WERI-Rb-1 (cell line): ENCODE results near the gene LAMB4.

Experiments used
- DNase-seq: peaks from one replicate; pipeline ENCODE4 v3.0.0-alpha.2; 2020
- H3K27ac ChIP-seq: fragments of 250-450 bp; sonication (Bioruptor Pico); 2 replicates; pipeline ENCODE4 v1.5.1; 2020; ENCODE audit warnings: mild to moderate bottlenecking, moderate library complexity
- H3K27me3 ChIP-seq: fragments of 250-450 bp; sonication (Bioruptor Pico); 2 replicates; pipeline ENCODE4 v1.5.1; 2021; ENCODE audit warnings: mild to moderate bottlenecking, low read depth, moderate library complexity; ENCODE audit not compliant: insufficient read depth, severe bottlenecking
- H3K36me3 ChIP-seq: fragments of 250-450 bp; sonication (Bioruptor Pico); 2 replicates; pipeline ENCODE4 v1.5.1; 2020; ENCODE audit warnings: mild to moderate bottlenecking, moderate library complexity
- H3K4me3 ChIP-seq: 2 replicates; pipeline ENCODE4 v1.5.1; 2011; ENCODE audit warnings: low read depth, mild to moderate bottlenecking, control low read depth, low read length
- H3K9me3 ChIP-seq: fragments of 250-450 bp; sonication (Bioruptor Pico); 2 replicates; pipeline ENCODE4 v1.5.1; 2021; ENCODE audit warnings: mild to moderate bottlenecking, moderate library complexity; ENCODE audit not compliant: severe bottlenecking
- TF ChIP-seq, protein P1 (sequence below): IDR thresholded peaks from 2 replicates; pipeline ENCODE4 v1.5.1; 2011; ENCODE audit warnings: low read depth, mild to moderate bottlenecking, control low read depth, inconsistent platforms, low read length

The LAMB4 gene

GRCh38 chr7:108009873-108010272, 120.3 kb downstream of the LAMB4 start:
- TF ChIP-seq, protein P1, sequence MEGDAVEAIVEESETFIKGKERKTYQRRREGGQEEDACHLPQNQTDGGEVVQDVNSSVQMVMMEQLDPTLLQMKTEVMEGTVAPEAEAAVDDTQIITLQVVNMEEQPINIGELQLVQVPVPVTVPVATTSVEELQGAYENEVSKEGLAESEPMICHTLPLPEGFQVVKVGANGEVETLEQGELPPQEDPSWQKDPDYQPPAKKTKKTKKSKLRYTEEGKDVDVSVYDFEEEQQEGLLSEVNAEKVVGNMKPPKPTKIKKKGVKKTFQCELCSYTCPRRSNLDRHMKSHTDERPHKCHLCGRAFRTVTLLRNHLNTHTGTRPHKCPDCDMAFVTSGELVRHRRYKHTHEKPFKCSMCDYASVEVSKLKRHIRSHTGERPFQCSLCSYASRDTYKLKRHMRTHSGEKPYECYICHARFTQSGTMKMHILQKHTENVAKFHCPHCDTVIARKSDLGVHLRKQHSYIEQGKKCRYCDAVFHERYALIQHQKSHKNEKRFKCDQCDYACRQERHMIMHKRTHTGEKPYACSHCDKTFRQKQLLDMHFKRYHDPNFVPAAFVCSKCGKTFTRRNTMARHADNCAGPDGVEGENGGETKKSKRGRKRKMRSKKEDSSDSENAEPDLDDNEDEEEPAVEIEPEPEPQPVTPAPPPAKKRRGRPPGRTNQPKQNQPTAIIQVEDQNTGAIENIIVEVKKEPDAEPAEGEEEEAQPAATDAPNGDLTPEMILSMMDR = no peak
- DNase-seq = no peak
- no peaks in the 10 kb centered on the region for H3K9me3 ChIP-seq
- H3K27me3 ChIP-seq = no peaks in the 10 kb centered on the region
- H3K4me3 ChIP-seq = no peak overlapping the region
- H3K36me3 ChIP-seq = no peaks in the 10 kb centered on the region
- no peak overlapping the region for H3K27ac ChIP-seq

DNA sequence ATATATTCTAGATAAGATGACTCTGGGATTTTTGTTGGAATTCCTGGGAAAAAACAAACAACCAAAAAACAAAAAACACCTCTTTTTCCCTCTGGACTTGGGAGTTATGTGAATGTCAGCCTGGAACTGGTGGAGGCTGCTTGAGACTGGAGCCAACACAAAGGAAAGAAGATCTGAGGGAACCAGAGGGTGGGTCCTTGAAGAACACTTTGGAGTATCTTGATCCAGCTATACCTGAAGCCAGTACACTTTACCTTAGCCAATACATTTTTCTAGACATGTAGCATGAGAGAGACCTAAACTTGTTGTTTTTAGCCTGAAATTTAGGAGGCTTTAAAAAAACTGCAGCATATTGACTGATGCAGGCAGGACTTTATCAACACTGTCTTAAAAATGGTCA, 121.3 kb downstream of the LAMB4 start:
- H3K27ac ChIP-seq = no peak overlapping the region
- H3K4me3 ChIP-seq = no peak overlapping the region
- TF ChIP-seq, protein P1 = no peak
- DNase-seq = no peak
- H3K36me3 ChIP-seq = no peaks in the 10 kb centered on the region
- no peaks in the 10 kb centered on the region for H3K9me3 ChIP-seq
- H3K27me3 ChIP-seq = no peaks in the 10 kb centered on the region

- no peak overlapping the region for H3K4me3 ChIP-seq
- no peaks in the 10 kb centered on the region for H3K9me3 ChIP-seq
- no peak overlapping the region for H3K27ac ChIP-seq
- no peaks in the 10 kb centered on the region for H3K27me3 ChIP-seq
- TF ChIP-seq, protein P1 = no peak
- no peaks in the 10 kb centered on the region for H3K36me3 ChIP-seq
- no peak for DNase-seq
These were observed 121.9 kb downstream of the LAMB4 start for GRCh38 chr7:108008240-108008639.

GRCh38 chr7:108007762-108008161, 122.4 kb downstream of the LAMB4 start:
- no peak for DNase-seq
- TF ChIP-seq, protein P1 = no peak
- H3K27ac ChIP-seq = no peak overlapping the region
- H3K9me3 ChIP-seq = no peaks in the 10 kb centered on the region
- H3K27me3 ChIP-seq = no peaks in the 10 kb centered on the region
- H3K4me3 ChIP-seq = no peak overlapping the region
- H3K36me3 ChIP-seq = no peaks in the 10 kb centered on the region

DNA sequence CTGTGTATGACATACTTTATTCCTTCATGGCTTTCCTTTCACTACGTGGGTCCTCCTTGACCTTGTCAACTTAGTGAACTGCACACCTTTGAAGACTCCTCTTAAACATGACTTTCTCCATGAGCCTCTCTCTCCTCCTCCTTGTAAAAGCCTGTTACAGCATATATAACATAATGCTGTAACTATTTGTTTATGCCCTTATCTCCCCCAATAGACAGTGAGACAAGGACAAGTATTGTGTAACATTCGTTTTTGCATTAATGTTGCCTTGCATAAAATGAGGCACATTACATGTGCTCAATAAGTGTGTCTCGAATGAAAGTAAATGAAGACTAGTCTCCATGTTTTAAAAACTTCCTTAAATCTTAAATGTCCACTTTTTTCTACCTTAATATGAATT, 122.9 kb downstream of the LAMB4 start:
- TF ChIP-seq, protein P1 = no peak
- DNase-seq = no peak
- no peak overlapping the region for H3K27ac ChIP-seq
- peaks cover under 1% of the 10 kb centered on the region for H3K9me3 ChIP-seq
- H3K27me3 ChIP-seq = no peaks in the 10 kb centered on the region
- no peaks in the 10 kb centered on the region for H3K36me3 ChIP-seq
- no peak overlapping the region for H3K4me3 ChIP-seq
